Thoracic aorta (tissue), 2 donors: ENCODE results near the gene TMEM235. TPM values are rescaled to one million over a fixed set of nuclear protein-coding genes. Genes with fewer than 3 reads are reported as not detected.

ENCODE experiments used
- ATAC-seq: fragments of 150-250 bp; one replicate; pipeline ENCODE4 v1.8.0; 2017; ENCODE audit warnings: low read depth; ENCODE audit not compliant: insufficient number of reproducible peaks, low FRiP score
- DNase-seq: peaks from one replicate; pipeline ENCODE4 v3.0.0-alpha.2; 2020; ENCODE audit warnings: low spot score
- H3K27ac ChIP-seq, 2 donors: fragments of 200-600 bp; sonication (generic); 1 replicate in 1 of 2; 2 replicates in 1 of 2; pipeline ENCODE4 v1.5.1; 2016; ENCODE audit warnings: mild to moderate bottlenecking in 2 of 2, moderate library complexity in 2 of 2
- H3K27me3 ChIP-seq: fragments of 200-600 bp; sonication (generic); replicated peaks from 2 replicates; pipeline ENCODE4 v1.6.0; 2016; ENCODE audit warnings: mild to moderate bottlenecking; ENCODE audit not compliant: insufficient read depth
- H3K36me3 ChIP-seq: fragments of 200-600 bp; sonication (generic); one replicate; pipeline ENCODE4 v1.5.1; 2016
- H3K4me1 ChIP-seq, 2 donors: fragments of 200-600 bp; sonication (generic); 1 replicate in 1 of 2; 2 replicates in 1 of 2; pipeline versions ENCODE4 v1.5.1 to v1.6.0; 2016; ENCODE audit warnings: low read depth in 2 of 2, mild to moderate bottlenecking in 1 of 2; ENCODE audit not compliant: control insufficient read depth in 1 of 2
- H3K4me3 ChIP-seq: fragments of 200-600 bp; sonication (generic); 2 replicates; pipeline ENCODE4 v1.5.1; 2016; ENCODE audit warnings: mild to moderate bottlenecking
- H3K9me3 ChIP-seq: fragments of 200-600 bp; sonication (generic); 2 replicates; pipeline ENCODE4 v1.5.1; 2016
- CTCF ChIP-seq: fragments of 200-600 bp; sonication (generic); IDR thresholded peaks from one replicate; pipeline ENCODE4 v1.5.1; 2019; ENCODE audit warnings: antibody characterized with exemption
- total RNA-seq, 2 donors: library from RNA; depleted of rRNA; stranded (reverse); fragments of >200 nt; gene quantifications; one replicate each; pipeline versions ENCODE4 v1.1.0 to v1.2.3, GENCODE V29; 2016

The TMEM235 gene
- total RNA-seq, 2 donors from 2014 or later, result not detected

DNA sequence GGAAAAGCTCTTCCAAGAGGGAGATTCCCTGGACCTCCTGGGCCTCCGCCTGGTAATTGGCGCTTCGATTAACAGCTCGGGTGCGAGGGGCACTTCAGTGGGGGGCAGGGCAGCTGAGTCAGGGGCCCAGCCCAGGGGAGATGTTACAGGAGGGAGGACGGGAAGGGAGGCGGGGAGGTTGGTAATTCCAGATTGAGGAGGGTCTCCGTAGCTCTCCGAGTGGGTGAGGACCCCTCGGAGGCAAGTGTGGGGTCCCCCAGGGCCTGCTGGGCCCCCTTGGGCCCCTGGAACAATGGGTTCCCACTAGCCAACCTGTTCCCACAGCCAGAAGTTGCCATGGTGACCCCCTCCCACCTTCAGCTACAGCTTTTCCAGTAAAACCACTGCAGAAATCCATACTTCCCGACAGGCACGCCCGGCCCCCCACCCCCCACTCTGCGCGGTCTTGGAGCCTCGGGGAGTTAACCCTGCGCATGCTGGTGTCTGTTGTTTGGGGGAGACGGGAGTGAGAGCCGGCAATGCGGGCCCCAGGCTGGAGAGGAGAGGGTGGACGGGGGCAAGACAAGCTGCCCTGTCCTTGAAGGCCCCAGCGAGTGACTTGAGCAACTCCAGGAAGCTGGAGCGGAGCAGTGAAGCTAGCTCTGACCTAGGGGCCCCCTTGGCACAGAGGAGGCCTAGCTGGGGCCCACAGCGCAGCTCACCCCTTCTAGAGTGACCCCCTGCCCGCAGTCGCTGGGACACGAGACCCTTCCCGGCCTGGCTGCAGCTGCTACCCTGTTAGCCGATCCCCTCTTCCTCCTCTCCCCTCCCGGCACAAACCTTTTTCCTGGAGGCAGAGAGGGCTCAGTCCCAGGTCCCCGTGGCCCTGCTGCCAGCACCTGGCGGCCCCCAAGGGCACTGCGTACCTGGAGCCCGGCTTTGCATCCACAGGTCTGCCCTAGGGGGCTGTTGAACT, 37.8 kb downstream of the TMEM235 start:
- Histone ChIP-seq H3K36me3 (no peaks in the 10 kb centered on the region), H3K27ac (no peak overlapping the region), H3K9me3 (no peaks in the 10 kb centered on the region), H3K27me3 (no peaks in the 10 kb centered on the region), H3K4me1 (no peaks in the 10 kb centered on the region), H3K4me3 (no peak overlapping the region)
- DNase-seq, result no peak
- no peak for TF ChIP-seq CTCF
- no peak for ATAC-seq

DNA sequence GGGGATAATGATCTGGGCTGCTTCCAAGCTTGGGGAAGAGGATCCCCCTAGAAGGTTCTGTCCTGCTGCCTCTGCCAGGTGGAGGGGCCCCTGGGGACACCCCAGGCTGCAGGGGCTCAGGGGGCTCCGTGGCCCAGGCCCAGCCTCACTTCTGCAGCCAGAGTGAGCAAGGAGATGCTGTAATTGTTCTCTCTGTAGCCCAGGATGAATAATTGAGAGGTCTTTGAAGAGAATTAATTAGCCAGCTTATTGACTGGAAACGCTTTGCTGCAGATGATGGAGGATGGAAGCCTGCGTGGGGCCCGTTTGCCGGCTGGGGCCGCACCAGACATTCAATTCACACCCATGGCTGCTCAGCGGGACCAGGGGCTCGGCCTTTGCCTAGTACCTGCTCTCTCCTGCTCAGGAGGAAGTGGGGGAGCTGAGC, 38.5 kb downstream of the TMEM235 start:
- ATAC-seq, result no peak
- Histone ChIP-seq H3K27me3 (no peaks in the 10 kb centered on the region), H3K4me1 (no peaks in the 10 kb centered on the region), H3K9me3 (no peaks in the 10 kb centered on the region), H3K4me3 (no peak overlapping the region), H3K27ac (no peak overlapping the region), H3K36me3 (no peaks in the 10 kb centered on the region)
- no peak for TF ChIP-seq CTCF
- DNase-seq, result no peak

GRCh38 chr17:78271419-78272170, 40.2 kb downstream of the TMEM235 start:
- TF ChIP-seq CTCF, result no peak
- H3K27ac ChIP-seq, result no peak overlapping the region
- ATAC-seq, result no peak
- DNase-seq, result no peak
- no peak overlapping the region for H3K4me3 ChIP-seq
- H3K36me3 ChIP-seq, result no peaks in the 10 kb centered on the region
- no peaks in the 10 kb centered on the region for H3K27me3 ChIP-seq
- H3K9me3 ChIP-seq, result no peaks in the 10 kb centered on the region
- H3K4me1 ChIP-seq, result no peaks in the 10 kb centered on the region

DNA sequence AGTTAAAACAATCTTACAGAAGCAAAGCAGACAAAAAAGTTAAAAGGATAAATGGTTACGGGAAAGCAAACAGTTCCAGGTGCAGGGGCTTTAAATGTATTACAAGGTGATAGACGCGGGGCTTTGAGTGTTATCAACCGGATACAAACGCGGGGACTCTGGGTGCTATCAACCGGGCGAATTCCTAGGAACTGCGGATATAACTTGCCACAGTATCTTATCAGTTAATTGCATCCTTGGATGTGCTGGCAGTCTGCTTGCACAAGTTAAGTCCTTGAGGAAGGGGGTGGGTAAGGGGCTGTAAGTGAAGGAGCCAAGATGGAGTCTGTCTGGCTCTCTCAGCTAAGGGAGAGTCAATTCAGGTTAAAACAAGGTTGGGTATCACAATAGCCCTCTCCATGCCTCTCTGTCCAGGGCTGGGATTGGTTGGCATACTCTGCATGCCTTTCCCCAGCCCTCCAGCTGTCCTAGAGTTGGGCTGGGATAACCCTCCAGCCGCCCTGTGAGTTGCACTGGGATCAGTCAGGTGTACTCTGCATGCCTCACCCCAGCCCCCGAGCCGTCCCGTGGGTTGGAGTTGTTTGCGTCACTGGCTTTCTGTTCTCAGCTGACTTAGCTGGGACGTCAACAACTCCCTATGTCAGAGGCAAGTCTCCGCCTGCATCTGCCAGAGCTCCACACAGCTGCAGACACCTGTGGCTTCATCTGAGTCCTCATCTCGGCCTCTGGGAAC, 40.9 kb downstream of the TMEM235 start:
- TF ChIP-seq CTCF, result no peak
- no peaks in the 10 kb centered on the region for H3K9me3 ChIP-seq
- H3K4me1 ChIP-seq, result no peaks in the 10 kb centered on the region
- no peak for DNase-seq
- no peaks in the 10 kb centered on the region for H3K27me3 ChIP-seq
- ATAC-seq, result peak; percentile 15
- no peaks in the 10 kb centered on the region for H3K36me3 ChIP-seq
- H3K4me3 ChIP-seq, result no peak overlapping the region
- H3K27ac ChIP-seq, result no peak overlapping the region

DNA sequence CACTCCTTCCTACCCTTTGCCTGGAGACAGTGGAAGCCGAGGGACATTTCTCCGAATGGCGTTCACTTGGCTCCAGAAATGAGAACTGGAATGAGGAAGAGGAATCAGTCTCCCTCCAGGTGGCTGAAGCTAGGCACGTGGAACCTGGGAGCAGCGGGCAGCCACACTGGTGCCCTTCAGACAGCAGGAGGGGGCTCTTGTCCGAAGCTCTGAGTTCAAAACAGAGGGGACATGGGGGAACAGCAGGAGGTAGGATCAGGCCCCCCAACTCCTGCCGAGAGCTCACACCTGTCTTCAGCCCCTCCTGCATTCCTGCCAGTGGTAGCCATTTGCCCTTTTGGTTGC, 41.5 kb downstream of the TMEM235 start:
- Histone ChIP-seq H3K36me3 (no peaks in the 10 kb centered on the region), H3K4me3 (no peak overlapping the region), H3K27me3 (no peaks in the 10 kb centered on the region), H3K27ac (no peak overlapping the region), H3K4me1 (no peaks in the 10 kb centered on the region), H3K9me3 (no peaks in the 10 kb centered on the region)
- no peak for ATAC-seq
- no peak for DNase-seq
- no peak for TF ChIP-seq CTCF
